ENCODE data around the gene MAP3K15. TPM values are rescaled to one million over a fixed set of nuclear protein-coding genes. Genes with fewer than 3 reads are reported as not detected.

Gene MAP3K15
- total and polyA plus RNA-seq, 9 donors, result 0.37 to 11.6 (median 1.4) TPM

DNA sequence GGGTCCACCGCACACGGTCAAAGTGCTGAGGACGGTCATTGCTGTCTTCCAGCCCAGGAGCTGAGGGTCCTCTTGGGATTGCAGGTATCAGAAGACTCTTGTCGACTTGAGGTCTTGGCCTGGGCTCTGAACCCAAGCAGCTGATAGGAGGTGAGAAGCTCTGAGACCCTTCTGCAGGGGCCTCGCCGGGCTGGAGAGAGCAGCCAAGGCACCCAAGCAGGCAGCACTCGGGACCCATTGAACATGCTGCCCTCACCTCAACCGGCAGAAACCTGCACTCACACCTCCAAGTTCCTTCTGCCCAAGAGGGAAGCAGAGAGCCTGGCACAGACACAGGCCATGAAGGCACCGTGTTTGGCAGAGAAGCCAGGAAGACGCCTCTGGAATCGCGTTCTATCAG is 137.5 kb downstream of the MAP3K15 start:
- no peak for TF ChIP-seq EP300 (IDR thresholded peaks at IDR 0.05)
- H3K36me3 ChIP-seq, result no peaks in the 10 kb centered on the region
- H3K4me1 ChIP-seq (ENCODE audit: insufficient read depth), result no peaks in the 10 kb centered on the region
- DNase-seq, result no peak
- 89 to 91% (median 91%) methylated on average over 12 of the region's 12 CpGs for WGBS, 3 donors
- H3K27me3 ChIP-seq, result no peaks in the 10 kb centered on the region
- intact Hi-C loops (cut with DNase I), result loop anchor here in 3 of 4 donors (10.0 kb wide), 2 partner anchors 157 to 167 kb away; no protein-coding TSS in a partner anchor
- no peak overlapping the region for H3K27ac ChIP-seq
- no peaks in the 10 kb centered on the region for H3K9me3 ChIP-seq
- H3K4me3 ChIP-seq, result no peak overlapping the region

GRCh38 chrX:19375546-19375945 is 139.8 kb downstream of the MAP3K15 start:
- no peak overlapping the region for H3K4me3 ChIP-seq
- no peak for TF ChIP-seq POLR2A (IDR thresholded peaks at IDR 0.05)
- TF ChIP-seq, protein P1, sequence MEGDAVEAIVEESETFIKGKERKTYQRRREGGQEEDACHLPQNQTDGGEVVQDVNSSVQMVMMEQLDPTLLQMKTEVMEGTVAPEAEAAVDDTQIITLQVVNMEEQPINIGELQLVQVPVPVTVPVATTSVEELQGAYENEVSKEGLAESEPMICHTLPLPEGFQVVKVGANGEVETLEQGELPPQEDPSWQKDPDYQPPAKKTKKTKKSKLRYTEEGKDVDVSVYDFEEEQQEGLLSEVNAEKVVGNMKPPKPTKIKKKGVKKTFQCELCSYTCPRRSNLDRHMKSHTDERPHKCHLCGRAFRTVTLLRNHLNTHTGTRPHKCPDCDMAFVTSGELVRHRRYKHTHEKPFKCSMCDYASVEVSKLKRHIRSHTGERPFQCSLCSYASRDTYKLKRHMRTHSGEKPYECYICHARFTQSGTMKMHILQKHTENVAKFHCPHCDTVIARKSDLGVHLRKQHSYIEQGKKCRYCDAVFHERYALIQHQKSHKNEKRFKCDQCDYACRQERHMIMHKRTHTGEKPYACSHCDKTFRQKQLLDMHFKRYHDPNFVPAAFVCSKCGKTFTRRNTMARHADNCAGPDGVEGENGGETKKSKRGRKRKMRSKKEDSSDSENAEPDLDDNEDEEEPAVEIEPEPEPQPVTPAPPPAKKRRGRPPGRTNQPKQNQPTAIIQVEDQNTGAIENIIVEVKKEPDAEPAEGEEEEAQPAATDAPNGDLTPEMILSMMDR (IDR thresholded peaks at IDR 0.05), result no peak
- intact Hi-C loops (cut with DNase I), result loop anchor here in 3 of 4 donors (10.0 kb wide), 2 partner anchors 159 to 169 kb away; no protein-coding TSS in a partner anchor
- H3K9me3 ChIP-seq, result no peaks in the 10 kb centered on the region
- no peak for DNase-seq
- H3K27ac ChIP-seq, result no peak overlapping the region
- H3K36me3 ChIP-seq, result no peaks in the 10 kb centered on the region
- 76 to 84% (median 80%) methylated on average over 8 of the region's 8 CpGs for WGBS, 3 donors
- no peaks in the 10 kb centered on the region for H3K4me1 ChIP-seq (ENCODE audit: insufficient read depth)
- no peaks in the 10 kb centered on the region for H3K27me3 ChIP-seq

GRCh38 chrX:19373351-19373891 is 141.9 kb downstream of the MAP3K15 start:
- TF ChIP-seq, protein P1 (IDR thresholded peaks at IDR 0.05), result no peak
- TF ChIP-seq POLR2A (IDR thresholded peaks at IDR 0.05), result no peak
- no peak for TF ChIP-seq EP300 (IDR thresholded peaks at IDR 0.05)
- Histone ChIP-seq H3K4me3 (no peak overlapping the region), H3K36me3 (no peaks in the 10 kb centered on the region), H3K9me3 (no peaks in the 10 kb centered on the region), H3K27me3 (no peaks in the 10 kb centered on the region), H3K27ac (no peak overlapping the region), H3K4me1 (ENCODE audit: insufficient read depth) (no peaks in the 10 kb centered on the region)
- intact Hi-C loops (cut with DNase I), result loop anchor here in 3 of 4 donors (10.0 kb wide), 2 partner anchors 161 to 171 kb away; no protein-coding TSS in a partner anchor
- DNase-seq, result no peak
- 38 to 47% (median 46%) methylated on average over 23 of the region's 23 CpGs for WGBS, 3 donors

DNA sequence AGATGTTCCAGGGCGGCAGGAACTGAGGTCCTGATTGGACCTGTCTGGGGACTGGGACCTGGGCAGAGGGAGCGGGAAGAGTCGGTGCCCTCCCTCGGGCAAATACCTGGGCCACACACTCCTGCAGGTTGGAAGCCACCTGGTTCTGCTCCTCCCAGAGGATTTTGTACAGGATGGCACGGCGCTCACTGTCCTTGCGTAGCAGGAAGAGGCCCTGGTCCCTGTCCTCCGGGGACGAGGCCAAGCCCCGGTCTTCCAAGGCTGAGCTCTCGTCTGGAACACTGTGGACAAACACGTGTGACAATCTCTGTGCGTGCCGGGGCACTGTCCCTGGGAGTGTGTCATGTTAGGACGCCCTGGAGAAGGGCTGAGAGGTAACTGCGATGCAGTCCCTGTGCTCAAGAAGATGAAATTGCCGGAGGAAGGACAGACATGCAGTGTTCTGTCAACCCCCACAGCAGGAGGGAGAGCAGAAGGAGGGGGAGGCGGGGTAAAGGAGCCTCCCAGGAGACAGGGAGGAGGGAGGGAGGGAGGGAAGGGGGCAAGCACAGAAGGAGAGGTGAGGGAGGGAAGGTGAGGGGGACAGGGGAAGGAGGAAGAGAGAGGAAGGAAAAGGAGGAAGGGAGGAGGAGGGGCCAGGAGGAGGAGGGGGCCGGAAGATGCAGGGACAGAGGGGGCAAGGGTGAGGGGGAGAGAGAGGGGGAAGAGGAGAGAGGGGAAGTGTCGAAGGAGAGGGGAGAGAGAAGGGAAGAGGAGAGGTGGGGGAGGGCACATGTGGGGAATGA is 142.6 kb downstream of the MAP3K15 start:
- no peaks in the 10 kb centered on the region for H3K36me3 ChIP-seq
- H3K9me3 ChIP-seq, result no peaks in the 10 kb centered on the region
- peak in 2 of 5 donors; percentile 10 to 36 for DNase-seq
- WGBS, 3 donors, result 28 to 43% (median 33%) methylated on average over 20 of the region's 20 CpGs
- H3K27me3 ChIP-seq, result no peaks in the 10 kb centered on the region
- H3K4me1 ChIP-seq (ENCODE audit: insufficient read depth), result no peaks in the 10 kb centered on the region
- intact Hi-C loops (cut with DNase I), result loop anchor here in 3 of 4 donors (10.0 kb wide), 2 partner anchors 162 to 172 kb away; no protein-coding TSS in a partner anchor
- H3K4me3 ChIP-seq, result peak overlapping the region; percentile 9
- TF ChIP-seq, protein P1 (IDR thresholded peaks at IDR 0.05), result no peak
- TF ChIP-seq EP300 (IDR thresholded peaks at IDR 0.05) (no peak), POLR2A (IDR thresholded peaks at IDR 0.05) (no peak)
- H3K27ac ChIP-seq, result no peak overlapping the region
